ENCODE data around the gene CTSL.

Gene CTSL

DNA sequence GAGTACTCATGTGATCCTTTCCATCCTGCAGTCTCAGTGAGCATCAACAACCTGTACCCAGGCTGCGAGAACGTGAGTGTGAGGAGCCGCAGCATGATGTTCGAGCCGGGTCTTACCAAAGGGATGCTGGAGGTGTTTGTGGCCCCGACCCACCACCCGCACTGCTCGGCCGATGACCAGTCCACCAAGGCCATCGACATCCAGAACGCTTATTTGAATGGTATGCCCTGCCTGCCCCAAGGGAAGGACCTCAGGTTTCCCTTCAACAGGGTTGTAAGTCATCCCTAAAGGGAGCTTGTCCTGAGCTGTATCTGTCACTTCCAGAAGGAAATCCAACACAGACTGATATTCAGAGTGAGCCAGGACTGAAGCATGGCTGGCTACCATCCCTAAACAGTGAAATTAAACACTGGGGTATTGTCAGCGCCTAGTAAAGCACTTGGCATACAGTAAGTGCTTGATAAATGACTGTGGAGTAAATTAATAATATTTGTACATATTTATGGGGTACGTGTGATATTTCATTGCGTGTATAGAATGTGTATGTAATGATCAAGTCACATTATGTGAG, 39.3 kb upstream of the CTSL start:
- no peak overlapping the region for H3K4me3 ChIP-seq (replicated peaks; ENCODE audit: low read depth, low read length)
- TF ChIP-seq, protein P1, sequence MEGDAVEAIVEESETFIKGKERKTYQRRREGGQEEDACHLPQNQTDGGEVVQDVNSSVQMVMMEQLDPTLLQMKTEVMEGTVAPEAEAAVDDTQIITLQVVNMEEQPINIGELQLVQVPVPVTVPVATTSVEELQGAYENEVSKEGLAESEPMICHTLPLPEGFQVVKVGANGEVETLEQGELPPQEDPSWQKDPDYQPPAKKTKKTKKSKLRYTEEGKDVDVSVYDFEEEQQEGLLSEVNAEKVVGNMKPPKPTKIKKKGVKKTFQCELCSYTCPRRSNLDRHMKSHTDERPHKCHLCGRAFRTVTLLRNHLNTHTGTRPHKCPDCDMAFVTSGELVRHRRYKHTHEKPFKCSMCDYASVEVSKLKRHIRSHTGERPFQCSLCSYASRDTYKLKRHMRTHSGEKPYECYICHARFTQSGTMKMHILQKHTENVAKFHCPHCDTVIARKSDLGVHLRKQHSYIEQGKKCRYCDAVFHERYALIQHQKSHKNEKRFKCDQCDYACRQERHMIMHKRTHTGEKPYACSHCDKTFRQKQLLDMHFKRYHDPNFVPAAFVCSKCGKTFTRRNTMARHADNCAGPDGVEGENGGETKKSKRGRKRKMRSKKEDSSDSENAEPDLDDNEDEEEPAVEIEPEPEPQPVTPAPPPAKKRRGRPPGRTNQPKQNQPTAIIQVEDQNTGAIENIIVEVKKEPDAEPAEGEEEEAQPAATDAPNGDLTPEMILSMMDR (IDR thresholded peaks at IDR 0.05; ENCODE audit: low read length, missing control alignments) = no peak
- DNase-seq (ENCODE audit: low read depth) = no peak

DNA sequence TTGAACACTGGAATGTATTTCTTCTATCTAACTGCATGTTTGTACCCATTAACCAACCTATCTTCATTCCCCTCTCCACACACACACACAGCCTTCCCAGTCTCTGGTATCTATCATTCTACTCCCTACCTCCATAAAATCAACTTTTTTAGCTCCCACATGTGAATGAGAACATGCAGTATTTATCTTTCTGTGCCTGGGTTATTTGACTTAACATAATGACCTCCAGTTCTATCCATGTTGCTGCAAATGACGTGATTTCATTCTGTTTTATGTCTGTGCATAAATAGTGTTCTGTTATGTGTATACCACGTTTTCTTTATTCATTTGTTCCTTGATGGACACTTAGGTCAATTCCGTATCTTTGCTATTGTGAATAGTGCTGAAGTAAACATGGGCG, 38.7 kb upstream of the CTSL start:
- no peak for DNase-seq (ENCODE audit: low read depth)
- H3K4me3 ChIP-seq (replicated peaks; ENCODE audit: low read depth, low read length) = no peak overlapping the region
- TF ChIP-seq, protein P1 (IDR thresholded peaks at IDR 0.05; ENCODE audit: low read length, missing control alignments) = no peak

DNA sequence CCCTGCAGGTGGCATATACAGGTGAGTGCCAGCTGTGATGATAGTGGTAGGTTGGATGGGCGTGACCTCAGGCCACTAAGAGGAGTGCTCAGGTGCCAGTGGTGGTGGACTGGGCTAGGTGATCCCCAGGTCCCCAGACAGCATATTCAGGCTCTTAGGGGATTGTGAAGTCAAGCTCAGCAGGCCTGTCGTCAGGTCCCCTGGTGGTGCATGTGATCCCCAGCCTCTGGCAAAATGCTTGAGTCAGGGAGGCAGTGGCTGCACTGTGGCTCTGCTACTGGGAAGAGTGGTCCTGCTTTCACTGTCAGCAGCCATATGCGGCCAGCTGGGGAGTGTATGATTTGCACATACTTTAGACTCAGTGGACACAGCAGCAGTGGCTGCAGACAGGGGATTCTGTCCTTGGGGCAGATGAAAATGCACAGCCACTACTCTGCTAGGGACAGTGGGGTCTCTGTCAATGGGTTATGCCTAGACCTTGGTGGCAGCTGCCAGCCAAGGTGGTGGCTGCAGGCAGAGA, 31.6 kb upstream of the CTSL start:
- no peak overlapping the region for H3K4me3 ChIP-seq (replicated peaks; ENCODE audit: low read depth, low read length)
- DNase-seq (ENCODE audit: low read depth) = no peak
- TF ChIP-seq, protein P1 (IDR thresholded peaks at IDR 0.05; ENCODE audit: low read length, missing control alignments) = no peak

DNA sequence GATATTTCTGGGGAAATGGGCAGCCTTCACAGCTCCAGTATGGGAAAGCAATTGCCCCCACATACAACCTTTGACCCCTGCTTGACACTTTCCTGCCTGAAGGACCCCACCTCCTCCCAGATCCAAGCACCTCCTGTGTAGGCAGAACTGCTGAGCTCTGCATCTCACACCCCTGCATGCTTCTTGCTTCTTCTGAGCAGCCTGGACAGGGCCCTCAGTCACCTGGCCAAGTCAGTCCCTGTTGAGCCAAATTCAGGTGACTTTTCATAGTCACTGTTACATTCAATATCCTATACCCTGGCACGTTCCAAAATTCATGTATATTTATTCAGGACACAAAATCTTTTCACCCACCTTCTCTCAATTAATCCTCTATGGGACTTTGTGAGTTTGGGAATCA, 30.4 kb upstream of the CTSL start:
- no peak for DNase-seq (ENCODE audit: low read depth)
- TF ChIP-seq, protein P1 (IDR thresholded peaks at IDR 0.05; ENCODE audit: low read length, missing control alignments) = no peak

DNA sequence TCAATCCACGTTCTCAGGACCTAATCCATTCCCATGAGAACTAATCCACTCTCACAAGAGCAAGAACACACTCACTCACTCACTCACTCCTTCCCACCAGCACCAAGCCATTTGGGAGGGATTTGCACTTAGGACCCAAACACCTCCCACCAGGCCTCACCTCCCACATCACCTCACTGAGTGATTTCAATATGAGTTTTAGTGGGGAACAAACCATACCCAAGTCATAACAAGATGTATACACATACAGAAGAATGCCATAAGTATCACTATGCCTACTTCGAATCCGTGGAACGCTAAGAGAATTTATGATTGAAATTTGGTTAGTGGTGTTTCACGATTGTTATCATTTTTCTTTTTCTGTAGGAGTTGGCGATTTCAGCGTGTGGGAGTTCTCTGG, 29.3 kb upstream of the CTSL start:
- no peak for DNase-seq (ENCODE audit: low read depth)
- H3K4me3 ChIP-seq (replicated peaks; ENCODE audit: low read depth, low read length) = no peak overlapping the region
- TF ChIP-seq, protein P1 (IDR thresholded peaks at IDR 0.05; ENCODE audit: low read length, missing control alignments) = no peak

More for the DNA sequence above, 30.4 kb upstream of the CTSL start:
- no peak overlapping the region for H3K4me3 ChIP-seq (replicated peaks; ENCODE audit: low read depth, low read length)

DNA sequence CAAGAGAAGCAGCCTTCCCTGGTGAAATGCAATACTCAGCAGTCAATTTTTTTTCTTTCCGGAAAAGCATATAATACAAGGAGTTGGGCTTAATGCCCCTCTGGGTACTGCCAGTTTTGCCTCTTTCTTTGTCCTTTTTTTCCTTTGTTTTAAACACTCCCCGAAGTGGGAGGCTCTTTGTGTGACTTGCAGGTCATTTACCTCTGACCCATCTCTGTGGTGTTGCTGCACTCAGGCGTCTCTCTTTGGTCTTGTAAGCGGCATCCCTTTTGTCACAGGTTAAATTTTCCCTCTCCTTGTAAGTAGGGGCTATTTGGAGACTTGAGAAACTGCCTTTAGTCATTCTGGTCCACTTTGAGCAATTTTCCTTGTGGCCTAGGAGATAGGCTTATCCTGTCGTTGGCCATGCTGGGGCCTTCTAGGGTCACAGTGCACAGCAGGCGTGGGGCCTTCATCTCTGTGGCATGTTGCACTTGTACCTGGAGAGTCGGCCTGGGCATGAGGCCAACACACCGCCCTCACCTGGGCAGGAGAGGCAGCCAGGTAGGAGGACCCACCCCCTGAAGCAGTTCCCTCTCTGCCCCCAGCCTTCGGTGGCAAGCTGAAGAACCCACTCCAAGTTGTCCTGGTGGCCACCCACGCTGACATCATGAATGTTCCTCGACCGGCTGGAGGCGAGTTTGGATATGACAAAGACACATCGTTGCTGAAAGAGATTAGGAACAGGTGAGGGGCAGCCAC, 27.7 kb upstream of the CTSL start:
- TF ChIP-seq, protein P1 (IDR thresholded peaks at IDR 0.05; ENCODE audit: low read length, missing control alignments) = no peak
- DNase-seq (ENCODE audit: low read depth) = no peak
- no peak overlapping the region for H3K4me3 ChIP-seq (replicated peaks; ENCODE audit: low read depth, low read length)

Measured in fibroblast of pulmonary artery (primary cell).